GM21529 (cell line): ENCODE data around the gene SLC25A23.

Source experiments
- ATAC-seq: cut with Tn5 transposase; IDR thresholded peaks from one replicate; pipeline ENCODE4 v1.9.1; 2021; ENCODE audit not compliant: unreplicated experiment

Gene SLC25A23

GRCh38 chr19:6481541-6482342, 22.1 kb upstream of the SLC25A23 start, which contains the start of gene DENND1C:
Gene DENND1C, minus strand, starts transcription at chr19:6481787. Its CDS starts 92 bp downstream, at chr19:6481695.
- ATAC-seq, result peak; percentile 73

GRCh38 chr19:6480848-6481415, 21.3 kb upstream of the SLC25A23 start:
- no peak for ATAC-seq

GRCh38 chr19:6479836-6480398, 20.3 kb upstream of the SLC25A23 start:
- ATAC-seq, result no peak

- no peak for ATAC-seq
Observed at GRCh38 chr19:6478815-6479214, 19.2 kb upstream of the SLC25A23 start.

- ATAC-seq, result no peak
Observed at GRCh38 chr19:6476896-6477431, 17.4 kb upstream of the SLC25A23 start.

- no peak for ATAC-seq
Observed at GRCh38 chr19:6476155-6476895, 16.7 kb upstream of the SLC25A23 start.

GRCh38 chr19:6475321-6476108, 15.9 kb upstream of the SLC25A23 start:
- ATAC-seq, result no peak

GRCh38 chr19:6473647-6474046, 14.1 kb upstream of the SLC25A23 start:
- no peak for ATAC-seq

GRCh38 chr19:6472713-6473112, 13.1 kb upstream of the SLC25A23 start:
- ATAC-seq, result no peak

- ATAC-seq, result no peak
Observed at GRCh38 chr19:6471076-6471475, 11.5 kb upstream of the SLC25A23 start.

- no peak for ATAC-seq
Observed at GRCh38 chr19:6470173-6470572, 10.6 kb upstream of the SLC25A23 start.

- ATAC-seq, result no peak
Observed at GRCh38 chr19:6467384-6467783, 7.8 kb upstream of the SLC25A23 start.

GRCh38 chr19:6466526-6467248, 7.1 kb upstream of the SLC25A23 start:
- no peak for ATAC-seq

- ATAC-seq, result no peak
Observed at GRCh38 chr19:6465663-6466062, 6.1 kb upstream of the SLC25A23 start.

GRCh38 chr19:6465006-6465405, 5.4 kb upstream of the SLC25A23 start:
- ATAC-seq, result no peak

GRCh38 chr19:6464070-6464873, 4.7 kb upstream of the SLC25A23 start, which contains the start of gene CRB3:
Gene CRB3, plus strand, starts transcription at chr19:6464271. Its CDS starts 431 bp downstream, at chr19:6464702.
- no peak for ATAC-seq

GRCh38 chr19:6460099-6460884, 700 bp upstream of the SLC25A23 start:
- peak; percentile 62 for ATAC-seq

- no peak for ATAC-seq
Observed at GRCh38 chr19:6458695-6459261, 814 bp downstream of the SLC25A23 start.
